ENCODE results near the gene DAPP1. TPM values are rescaled to one million over a fixed set of nuclear protein-coding genes. Genes with fewer than 3 reads are reported as not detected.

Gene DAPP1
- total RNA-seq, 2 experiments from 2014 or later = 8.3 to 9.1 TPM

GRCh38 chr4:99832758-99833157 lies 16.1 kb downstream of the DAPP1 start:
- no peak overlapping the region for H3K27ac Mint-ChIP-seq
- H3K9me3 Mint-ChIP-seq = no peaks in the 10 kb centered on the region
- Histone ChIP-seq H3K9me3 (ENCODE audit: control insufficient read depth in 1 of 2, insufficient read depth in 1 of 2, low read length in 2 of 2) (no peaks in the 10 kb centered on the region), H3K4me3 (ENCODE audit: low read length) (no peak overlapping the region), H3K27me3 (ENCODE audit: control insufficient read depth in 1 of 2, insufficient read depth in 2 of 2, low read length in 2 of 2) (no peaks in the 10 kb centered on the region), H3K4me1 (ENCODE audit: insufficient read depth, low read length) (no peaks in the 10 kb centered on the region), H3K36me3 (ENCODE audit: insufficient read depth, low read length) (peaks cover 26% of the 10 kb centered on the region), H3K27ac (ENCODE audit: low read depth in 1 of 2, low read length in 2 of 2) (no peak overlapping the region)
- TF ChIP-seq CTCF (IDR thresholded peaks at IDR 0.05) = no peak
- DNase-seq = no peak
- ChIA-PET POLR2A (interaction anchor here (1.1 kb wide), 1 partner anchor 13 kb away, joined by 3 read pairs; no protein-coding TSS in a partner anchor), CTCF (no interaction called here)
- intact Hi-C loops (cut with DNase I, micrococcal nuclease) = no loop called here
- ATAC-seq (ENCODE audit: poor library complexity) = no peak
- peaks cover 8% of the 10 kb centered on the region for H3K4me1 Mint-ChIP-seq (ENCODE audit: low read depth)
- H3K27me3 Mint-ChIP-seq = no peaks in the 10 kb centered on the region
- peaks cover 34% of the 10 kb centered on the region for H3K36me3 Mint-ChIP-seq (ENCODE audit: low read depth)
- no peak overlapping the region for H3K4me3 Mint-ChIP-seq

GRCh38 chr4:99833756-99834155 lies 17.1 kb downstream of the DAPP1 start:
- ChIA-PET CTCF (interaction anchor here (1.8 kb wide), 1 partner anchor 17 kb away, joined by 4 read pairs; no protein-coding TSS in a partner anchor), POLR2A (no interaction called here)
- no peaks in the 10 kb centered on the region for H3K9me3 ChIP-seq (ENCODE audit: control insufficient read depth in 1 of 2, insufficient read depth in 1 of 2, low read length in 2 of 2)
- H3K27ac ChIP-seq (ENCODE audit: low read depth in 1 of 2, low read length in 2 of 2) = no peak overlapping the region
- DNase-seq = no peak
- peaks cover 33% of the 10 kb centered on the region for H3K36me3 ChIP-seq (ENCODE audit: insufficient read depth, low read length)
- no peaks in the 10 kb centered on the region for H3K9me3 Mint-ChIP-seq
- no peaks in the 10 kb centered on the region for H3K27me3 Mint-ChIP-seq
- ATAC-seq (ENCODE audit: poor library complexity) = no peak
- H3K27me3 ChIP-seq (ENCODE audit: control insufficient read depth in 1 of 2, insufficient read depth in 2 of 2, low read length in 2 of 2) = no peaks in the 10 kb centered on the region
- no peaks in the 10 kb centered on the region for H3K4me1 ChIP-seq (ENCODE audit: insufficient read depth, low read length)
- H3K36me3 Mint-ChIP-seq (ENCODE audit: low read depth) = peaks cover 38% of the 10 kb centered on the region
- peaks cover 4% of the 10 kb centered on the region for H3K4me1 Mint-ChIP-seq (ENCODE audit: low read depth)
- H3K4me3 ChIP-seq (ENCODE audit: low read length) = no peak overlapping the region
- intact Hi-C loops (cut with DNase I, micrococcal nuclease) = no loop called here
- H3K4me3 Mint-ChIP-seq = no peak overlapping the region
- no peak for TF ChIP-seq CTCF (IDR thresholded peaks at IDR 0.05)
- no peak overlapping the region for H3K27ac Mint-ChIP-seq

GRCh38 chr4:99834569-99834968 lies 17.9 kb downstream of the DAPP1 start:
- H3K36me3 Mint-ChIP-seq (ENCODE audit: low read depth) = peaks cover 45% of the 10 kb centered on the region
- H3K27me3 ChIP-seq (ENCODE audit: control insufficient read depth in 1 of 2, insufficient read depth in 2 of 2, low read length in 2 of 2) = no peaks in the 10 kb centered on the region
- peaks cover 4% of the 10 kb centered on the region for H3K4me1 Mint-ChIP-seq (ENCODE audit: low read depth)
- H3K9me3 Mint-ChIP-seq = no peaks in the 10 kb centered on the region
- DNase-seq = no peak
- ChIA-PET CTCF (interaction anchor here (1.8 kb wide), 1 partner anchor 16 kb away, joined by 4 read pairs; no protein-coding TSS in a partner anchor), POLR2A (no interaction called here)
- intact Hi-C loops (cut with DNase I, micrococcal nuclease) = no loop called here
- no peaks in the 10 kb centered on the region for H3K27me3 Mint-ChIP-seq
- no peak overlapping the region for H3K4me3 Mint-ChIP-seq
- H3K9me3 ChIP-seq (ENCODE audit: control insufficient read depth in 1 of 2, insufficient read depth in 1 of 2, low read length in 2 of 2) = no peaks in the 10 kb centered on the region
- peaks cover 37% of the 10 kb centered on the region for H3K36me3 ChIP-seq (ENCODE audit: insufficient read depth, low read length)
- no peaks in the 10 kb centered on the region for H3K4me1 ChIP-seq (ENCODE audit: insufficient read depth, low read length)
- TF ChIP-seq CTCF (IDR thresholded peaks at IDR 0.05) = no peak
- H3K27ac ChIP-seq (ENCODE audit: low read depth in 1 of 2, low read length in 2 of 2) = no peak overlapping the region
- no peak overlapping the region for H3K4me3 ChIP-seq (ENCODE audit: low read length)
- no peak overlapping the region for H3K27ac Mint-ChIP-seq
- ATAC-seq (ENCODE audit: poor library complexity) = no peak
